ENCODE measurements around the gene WRNIP1. TPM values are rescaled to one million over a fixed set of nuclear protein-coding genes. Genes with fewer than 3 reads are reported as not detected.

Gene WRNIP1
- total and polyA plus RNA-seq, 2 of the 8 experiments (the other 6 are each of a cell fraction or from before 2014, with no cell fraction given), result 38.2 to 39.2 TPM

DNA sequence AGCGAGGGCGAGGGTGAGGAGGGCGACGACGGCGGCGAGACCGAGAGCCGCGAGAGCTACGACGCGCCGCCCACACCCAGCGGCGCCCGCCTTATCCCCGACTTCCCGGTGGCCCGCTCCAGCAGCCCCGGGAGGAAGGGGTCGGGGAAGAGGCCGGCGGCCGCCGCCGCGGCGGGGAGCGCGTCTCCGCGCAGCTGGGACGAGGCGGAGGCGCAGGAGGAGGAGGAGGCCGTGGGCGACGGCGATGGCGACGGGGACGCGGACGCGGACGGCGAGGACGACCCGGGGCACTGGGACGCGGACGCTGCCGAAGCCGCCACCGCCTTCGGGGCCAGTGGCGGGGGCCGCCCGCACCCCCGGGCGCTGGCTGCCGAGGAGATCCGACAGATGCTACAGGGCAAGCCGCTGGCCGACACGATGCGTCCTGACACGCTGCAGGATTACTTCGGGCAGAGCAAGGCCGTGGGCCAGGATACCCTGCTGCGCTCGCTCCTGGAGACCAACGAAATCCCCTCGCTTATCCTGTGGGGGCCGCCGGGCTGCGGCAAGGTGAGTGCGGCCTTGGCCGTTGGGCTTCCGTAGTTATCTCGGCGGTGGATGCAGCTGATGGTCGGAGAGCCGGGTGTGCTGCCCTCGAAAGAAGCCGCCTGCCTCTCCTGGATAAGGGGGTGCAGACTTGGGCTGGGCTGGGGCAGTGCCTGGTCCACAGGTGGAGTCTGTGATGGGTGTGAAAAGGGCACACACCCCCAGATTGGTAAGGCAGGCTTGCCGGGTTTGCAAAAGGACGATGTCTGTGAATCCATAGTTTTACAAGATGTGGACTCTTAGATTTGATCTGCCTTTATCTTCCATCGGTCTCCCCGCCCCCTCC, 938 bp downstream of the WRNIP1 start (continued):
- TF ChIP-seq, protein P1, sequence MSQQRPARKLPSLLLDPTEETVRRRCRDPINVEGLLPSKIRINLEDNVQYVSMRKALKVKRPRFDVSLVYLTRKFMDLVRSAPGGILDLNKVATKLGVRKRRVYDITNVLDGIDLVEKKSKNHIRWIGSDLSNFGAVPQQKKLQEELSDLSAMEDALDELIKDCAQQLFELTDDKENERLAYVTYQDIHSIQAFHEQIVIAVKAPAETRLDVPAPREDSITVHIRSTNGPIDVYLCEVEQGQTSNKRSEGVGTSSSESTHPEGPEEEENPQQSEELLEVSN (IDR thresholded peaks at IDR 0.05), result no peak
- TF ChIP-seq ZNF274 (IDR thresholded peaks at IDR 0.05; ENCODE audit: borderline replicate concordance, extremely low read depth, low read length) (no peak), CBX5 (IDR thresholded peaks at IDR 0.05; ENCODE audit: low read depth, low read length) (no peak), CEBPB (IDR thresholded peaks at IDR 0.05; ENCODE audit: low read depth, low read length) (no peak), GTF2F1 (IDR thresholded peaks at IDR 0.05; ENCODE audit: borderline replicate concordance, low read depth, low read length) (no peak), TAF7 (optimal IDR thresholded peaks at IDR 0.05; ENCODE audit: borderline replicate concordance, low read depth, low read length) (no peak)
- TF ChIP-seq, protein P2, sequence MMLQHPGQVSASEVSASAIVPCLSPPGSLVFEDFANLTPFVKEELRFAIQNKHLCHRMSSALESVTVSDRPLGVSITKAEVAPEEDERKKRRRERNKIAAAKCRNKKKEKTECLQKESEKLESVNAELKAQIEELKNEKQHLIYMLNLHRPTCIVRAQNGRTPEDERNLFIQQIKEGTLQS (IDR thresholded peaks at IDR 0.05; ENCODE audit: insufficient read depth, low read depth, low read length), result no peak
- TF ChIP-seq, protein P3, sequence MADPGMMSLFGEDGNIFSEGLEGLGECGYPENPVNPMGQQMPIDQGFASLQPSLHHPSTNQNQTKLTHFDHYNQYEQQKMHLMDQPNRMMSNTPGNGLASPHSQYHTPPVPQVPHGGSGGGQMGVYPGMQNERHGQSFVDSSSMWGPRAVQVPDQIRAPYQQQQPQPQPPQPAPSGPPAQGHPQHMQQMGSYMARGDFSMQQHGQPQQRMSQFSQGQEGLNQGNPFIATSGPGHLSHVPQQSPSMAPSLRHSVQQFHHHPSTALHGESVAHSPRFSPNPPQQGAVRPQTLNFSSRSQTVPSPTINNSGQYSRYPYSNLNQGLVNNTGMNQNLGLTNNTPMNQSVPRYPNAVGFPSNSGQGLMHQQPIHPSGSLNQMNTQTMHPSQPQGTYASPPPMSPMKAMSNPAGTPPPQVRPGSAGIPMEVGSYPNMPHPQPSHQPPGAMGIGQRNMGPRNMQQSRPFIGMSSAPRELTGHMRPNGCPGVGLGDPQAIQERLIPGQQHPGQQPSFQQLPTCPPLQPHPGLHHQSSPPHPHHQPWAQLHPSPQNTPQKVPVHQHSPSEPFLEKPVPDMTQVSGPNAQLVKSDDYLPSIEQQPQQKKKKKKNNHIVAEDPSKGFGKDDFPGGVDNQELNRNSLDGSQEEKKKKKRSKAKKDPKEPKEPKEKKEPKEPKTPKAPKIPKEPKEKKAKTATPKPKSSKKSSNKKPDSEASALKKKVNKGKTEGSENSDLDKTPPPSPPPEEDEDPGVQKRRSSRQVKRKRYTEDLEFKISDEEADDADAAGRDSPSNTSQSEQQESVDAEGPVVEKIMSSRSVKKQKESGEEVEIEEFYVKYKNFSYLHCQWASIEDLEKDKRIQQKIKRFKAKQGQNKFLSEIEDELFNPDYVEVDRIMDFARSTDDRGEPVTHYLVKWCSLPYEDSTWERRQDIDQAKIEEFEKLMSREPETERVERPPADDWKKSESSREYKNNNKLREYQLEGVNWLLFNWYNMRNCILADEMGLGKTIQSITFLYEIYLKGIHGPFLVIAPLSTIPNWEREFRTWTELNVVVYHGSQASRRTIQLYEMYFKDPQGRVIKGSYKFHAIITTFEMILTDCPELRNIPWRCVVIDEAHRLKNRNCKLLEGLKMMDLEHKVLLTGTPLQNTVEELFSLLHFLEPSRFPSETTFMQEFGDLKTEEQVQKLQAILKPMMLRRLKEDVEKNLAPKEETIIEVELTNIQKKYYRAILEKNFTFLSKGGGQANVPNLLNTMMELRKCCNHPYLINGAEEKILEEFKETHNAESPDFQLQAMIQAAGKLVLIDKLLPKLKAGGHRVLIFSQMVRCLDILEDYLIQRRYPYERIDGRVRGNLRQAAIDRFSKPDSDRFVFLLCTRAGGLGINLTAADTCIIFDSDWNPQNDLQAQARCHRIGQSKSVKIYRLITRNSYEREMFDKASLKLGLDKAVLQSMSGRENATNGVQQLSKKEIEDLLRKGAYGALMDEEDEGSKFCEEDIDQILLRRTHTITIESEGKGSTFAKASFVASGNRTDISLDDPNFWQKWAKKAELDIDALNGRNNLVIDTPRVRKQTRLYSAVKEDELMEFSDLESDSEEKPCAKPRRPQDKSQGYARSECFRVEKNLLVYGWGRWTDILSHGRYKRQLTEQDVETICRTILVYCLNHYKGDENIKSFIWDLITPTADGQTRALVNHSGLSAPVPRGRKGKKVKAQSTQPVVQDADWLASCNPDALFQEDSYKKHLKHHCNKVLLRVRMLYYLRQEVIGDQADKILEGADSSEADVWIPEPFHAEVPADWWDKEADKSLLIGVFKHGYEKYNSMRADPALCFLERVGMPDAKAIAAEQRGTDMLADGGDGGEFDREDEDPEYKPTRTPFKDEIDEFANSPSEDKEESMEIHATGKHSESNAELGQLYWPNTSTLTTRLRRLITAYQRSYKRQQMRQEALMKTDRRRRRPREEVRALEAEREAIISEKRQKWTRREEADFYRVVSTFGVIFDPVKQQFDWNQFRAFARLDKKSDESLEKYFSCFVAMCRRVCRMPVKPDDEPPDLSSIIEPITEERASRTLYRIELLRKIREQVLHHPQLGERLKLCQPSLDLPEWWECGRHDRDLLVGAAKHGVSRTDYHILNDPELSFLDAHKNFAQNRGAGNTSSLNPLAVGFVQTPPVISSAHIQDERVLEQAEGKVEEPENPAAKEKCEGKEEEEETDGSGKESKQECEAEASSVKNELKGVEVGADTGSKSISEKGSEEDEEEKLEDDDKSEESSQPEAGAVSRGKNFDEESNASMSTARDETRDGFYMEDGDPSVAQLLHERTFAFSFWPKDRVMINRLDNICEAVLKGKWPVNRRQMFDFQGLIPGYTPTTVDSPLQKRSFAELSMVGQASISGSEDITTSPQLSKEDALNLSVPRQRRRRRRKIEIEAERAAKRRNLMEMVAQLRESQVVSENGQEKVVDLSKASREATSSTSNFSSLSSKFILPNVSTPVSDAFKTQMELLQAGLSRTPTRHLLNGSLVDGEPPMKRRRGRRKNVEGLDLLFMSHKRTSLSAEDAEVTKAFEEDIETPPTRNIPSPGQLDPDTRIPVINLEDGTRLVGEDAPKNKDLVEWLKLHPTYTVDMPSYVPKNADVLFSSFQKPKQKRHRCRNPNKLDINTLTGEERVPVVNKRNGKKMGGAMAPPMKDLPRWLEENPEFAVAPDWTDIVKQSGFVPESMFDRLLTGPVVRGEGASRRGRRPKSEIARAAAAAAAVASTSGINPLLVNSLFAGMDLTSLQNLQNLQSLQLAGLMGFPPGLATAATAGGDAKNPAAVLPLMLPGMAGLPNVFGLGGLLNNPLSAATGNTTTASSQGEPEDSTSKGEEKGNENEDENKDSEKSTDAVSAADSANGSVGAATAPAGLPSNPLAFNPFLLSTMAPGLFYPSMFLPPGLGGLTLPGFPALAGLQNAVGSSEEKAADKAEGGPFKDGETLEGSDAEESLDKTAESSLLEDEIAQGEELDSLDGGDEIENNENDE (IDR thresholded peaks at IDR 0.05; ENCODE audit: insufficient replicate concordance, low read length), result no peak

All from H1 (cell line).